SKM-1 treated with dmso at 0.1 percent for 144 hours (cell line): ENCODE data around the gene STARD5.

Source experiments
- DNase-seq: peaks from one replicate; lab custom pipeline; 2025; ENCODE audit not compliant: unreplicated experiment; lab: John Stamatoyannopoulos, UW

Gene STARD5

GRCh38 chr15:81294516-81294880 lies 29.4 kb downstream of the STARD5 start:
- no peak for DNase-seq

DNA sequence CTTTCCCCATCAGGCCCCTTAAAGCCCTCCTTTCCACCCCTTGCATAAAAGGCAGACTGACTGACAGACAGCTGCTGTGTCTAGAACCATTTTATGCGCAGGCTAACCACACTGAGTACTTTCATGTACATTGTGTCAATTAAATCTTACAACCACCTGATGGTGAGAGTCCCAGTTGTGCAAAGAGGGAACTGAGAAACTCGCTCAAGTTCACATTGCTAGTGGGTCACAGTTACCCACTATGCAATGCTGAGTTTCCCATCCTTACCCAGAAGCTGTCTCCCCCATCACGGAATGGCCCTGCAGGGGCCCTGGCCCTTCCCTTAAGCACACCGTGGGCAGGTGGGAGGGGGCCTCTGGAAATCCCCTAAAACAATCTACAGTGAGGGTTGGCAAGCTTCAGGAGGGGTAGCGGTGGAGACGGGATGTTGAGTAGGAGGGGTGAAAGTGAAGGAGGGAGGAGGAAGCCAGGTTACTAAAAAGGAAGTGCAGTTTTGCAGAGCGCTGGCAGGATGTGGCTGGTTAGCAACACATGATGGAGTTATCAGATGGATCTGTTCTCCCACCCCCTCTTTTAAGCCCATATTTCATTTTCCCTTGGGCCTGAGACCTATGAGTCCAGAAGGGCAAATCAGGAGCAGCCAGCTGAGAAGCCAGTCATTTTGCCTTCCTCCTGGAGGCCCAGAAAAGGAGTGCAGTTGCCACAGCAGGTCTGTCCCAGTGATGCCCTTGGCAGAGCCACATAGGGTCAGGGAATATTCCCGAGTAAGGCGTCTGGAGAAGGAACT lies 30.0 kb downstream of the STARD5 start:
- peak; percentile 87 for DNase-seq

GRCh38 chr15:81292523-81293001 lies 31.4 kb downstream of the STARD5 start:
- no peak for DNase-seq

GRCh38 chr15:81291916-81292522 lies 31.9 kb downstream of the STARD5 start:
- no peak for DNase-seq

GRCh38 chr15:81289910-81290309 lies 34.0 kb downstream of the STARD5 start:
- no peak for DNase-seq

- DNase-seq, result no peak
These were observed 35.3 kb downstream of the STARD5 start for GRCh38 chr15:81288616-81289015.

GRCh38 chr15:81288040-81288439 lies 35.9 kb downstream of the STARD5 start:
- no peak for DNase-seq

DNA sequence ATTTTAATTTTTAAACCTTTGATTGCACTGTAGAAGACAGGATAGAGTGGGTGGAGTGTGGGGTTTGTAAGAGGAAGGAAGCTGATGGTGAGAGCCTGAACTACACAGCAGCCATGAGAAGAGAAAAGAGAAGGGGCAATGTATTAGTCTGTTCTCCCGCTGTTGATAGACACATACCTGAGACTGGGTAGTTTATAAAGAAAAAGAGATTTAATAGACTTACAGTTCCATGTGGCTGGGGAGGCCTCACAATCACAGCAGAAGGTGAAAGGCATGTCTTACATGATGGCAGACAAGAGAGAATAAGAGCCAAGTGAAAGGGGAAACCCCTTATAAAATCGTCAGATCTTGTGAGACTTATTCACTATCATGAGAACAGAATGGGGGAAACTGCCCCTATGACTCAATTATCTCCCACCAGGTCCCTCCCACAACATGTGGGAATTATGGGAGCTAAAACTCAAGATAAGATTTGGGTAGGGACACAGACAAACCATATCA lies 37.3 kb downstream of the STARD5 start:
- peak; percentile 4 for DNase-seq

DNA sequence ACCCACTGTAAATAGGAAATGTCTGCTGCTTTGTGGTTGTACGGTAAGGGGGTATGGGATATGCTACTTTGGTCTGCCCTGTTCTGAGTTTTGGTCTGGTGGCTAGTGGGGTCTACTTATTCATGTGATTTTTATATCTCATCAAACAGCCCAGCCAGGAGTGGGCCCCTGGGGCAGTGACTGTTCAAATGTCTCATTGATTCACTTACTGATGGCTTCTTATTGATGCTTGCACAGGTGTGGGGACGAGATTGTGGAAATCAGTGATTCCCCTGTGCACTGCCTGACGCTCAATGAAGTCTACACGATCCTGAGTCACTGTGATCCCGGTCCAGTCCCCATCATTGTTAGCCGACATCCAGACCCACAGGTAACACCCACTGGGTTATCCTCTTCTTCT lies 38.5 kb downstream of the STARD5 start:
- no peak for DNase-seq

- DNase-seq, result peak; percentile 39
These were observed 39.5 kb downstream of the STARD5 start for GRCh38 chr15:81284256-81285031.

- no peak for DNase-seq
These were observed 41.0 kb downstream of the STARD5 start for GRCh38 chr15:81282911-81283310.

- DNase-seq, result no peak
These were observed 41.4 kb downstream of the STARD5 start for GRCh38 chr15:81282606-81282895.

GRCh38 chr15:81281766-81282605 lies 42.0 kb downstream of the STARD5 start:
- no peak for DNase-seq

GRCh38 chr15:81281456-81281735 lies 42.5 kb downstream of the STARD5 start:
- DNase-seq, result no peak

DNA sequence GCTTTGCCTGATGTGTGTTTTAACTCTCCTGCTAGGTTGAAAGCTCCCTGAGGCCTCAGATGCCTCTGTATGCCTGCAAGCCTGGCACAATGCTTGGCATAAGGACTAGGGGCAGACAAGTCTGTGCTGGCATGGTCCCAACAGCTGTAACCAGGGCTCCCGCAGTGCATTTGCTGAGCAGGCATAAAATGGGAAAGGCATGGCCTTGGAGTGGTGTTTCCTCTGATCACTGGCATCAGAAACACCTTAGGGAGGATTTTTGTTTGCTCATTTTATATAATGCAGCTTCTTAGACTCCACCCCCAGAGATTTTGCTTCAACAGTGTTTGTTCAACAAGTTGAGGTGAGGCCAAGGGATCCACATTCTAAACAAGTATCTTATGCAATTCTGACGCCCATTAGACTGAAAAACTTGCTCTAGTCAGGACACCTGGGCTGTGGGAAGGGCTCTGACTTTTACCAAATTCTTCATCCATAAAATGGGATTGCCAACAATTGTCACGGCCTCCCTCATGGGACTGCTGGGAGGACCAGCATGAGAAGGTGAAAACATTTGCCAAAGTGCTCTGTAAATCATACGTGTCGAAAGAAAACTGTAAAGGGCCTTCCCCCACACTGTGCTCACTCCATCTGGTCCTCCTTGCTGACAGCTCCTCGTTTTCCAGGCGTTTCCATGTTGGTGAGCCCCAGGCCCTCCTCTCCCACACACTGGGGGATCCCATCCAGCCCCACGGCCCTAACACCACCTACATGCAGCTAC lies 43.1 kb downstream of the STARD5 start:
- no peak for DNase-seq

- DNase-seq, result no peak
These were observed 44.1 kb downstream of the STARD5 start for GRCh38 chr15:81279621-81280485.

GRCh38 chr15:81278306-81279029 lies 45.5 kb downstream of the STARD5 start:
- no peak for DNase-seq

GRCh38 chr15:81277851-81278250 lies 46.1 kb downstream of the STARD5 start:
- no peak for DNase-seq

GRCh38 chr15:81276967-81277366 lies 47.0 kb downstream of the STARD5 start:
- DNase-seq, result no peak
